Measurements from ENCODE around the gene TMED5.

Gene TMED5

GRCh38 chr1:93114391-93114790 lies 65.8 kb downstream of the TMED5 start:
- DNase-seq: no peak

GRCh38 chr1:93113127-93113526 lies 67.1 kb downstream of the TMED5 start:
- DNase-seq: no peak

GRCh38 chr1:93111561-93111960 lies 68.7 kb downstream of the TMED5 start:
- DNase-seq: no peak

- DNase-seq: no peak
These were observed 69.1 kb downstream of the TMED5 start for GRCh38 chr1:93111065-93111464.

- DNase-seq: no peak
These were observed 70.6 kb downstream of the TMED5 start for GRCh38 chr1:93109578-93109977.

GRCh38 chr1:93108335-93108734 lies 71.9 kb downstream of the TMED5 start:
- no peak for DNase-seq

- no peak for DNase-seq
These were observed 72.8 kb downstream of the TMED5 start for GRCh38 chr1:93107395-93107794.

- no peak for DNase-seq
These were observed 74.0 kb downstream of the TMED5 start for GRCh38 chr1:93106226-93106625.

- DNase-seq: no peak
These were observed 78.1 kb downstream of the TMED5 start for GRCh38 chr1:93102142-93102541.
